ENCODE data around the gene PTPRN2. TPM values are rescaled to one million over a fixed set of nuclear protein-coding genes. Genes with fewer than 3 reads are reported as not detected.

PTPRN2 gene
- total RNA-seq, 1 experiment from 2014 or later = 0.11 TPM

- TF ChIP-seq EZH2 (IDR thresholded peaks at IDR 0.05; ENCODE audit: borderline replicate concordance, low read depth, low read length, poor library complexity, severe bottlenecking) = no peak
- TF ChIP-seq CTCF (conservative IDR thresholded peaks at IDR 0.05; ENCODE audit: low read depth, low read length) = no peak
- no peaks in the 10 kb centered on the region for H3K36me3 ChIP-seq (ENCODE audit: insufficient read depth, low read length, poor library complexity, severe bottlenecking)
- intact Hi-C loops (cut with micrococcal nuclease; ENCODE audit: unreplicated experiment) = no loop called here
- H3K27me3 ChIP-seq (replicated peaks; ENCODE audit: insufficient read depth, low read depth, low read length, poor library complexity) = no peaks in the 10 kb centered on the region
- no peak for DNase-seq (ENCODE audit: low spot score)
- no peak overlapping the region for H3K27ac ChIP-seq (ENCODE audit: low read depth, low read length, poor library complexity, severe bottlenecking)
- CTCF ChIA-PET = no interaction called here
- H3K9me3 ChIP-seq (ENCODE audit: low read depth, low read length, poor library complexity, severe bottlenecking) = no peaks in the 10 kb centered on the region
- no TSS peak for BruUV-seq (replicated peaks)
- no peak overlapping the region for H3K4me3 ChIP-seq (ENCODE audit: low read depth, low read length, poor library complexity, severe bottlenecking)
- POLR2A ChIA-PET (ENCODE audit: low non-redundant PET) = no interaction called here
- no peaks in the 10 kb centered on the region for H3K4me1 ChIP-seq (ENCODE audit: insufficient read depth, low read length, poor library complexity, severe bottlenecking)
These were observed 19.2 kb upstream of the PTPRN2 start for GRCh38 chr7:158606671-158607424.

GRCh38 chr7:158606129-158606528, 18.5 kb upstream of the PTPRN2 start:
- no peaks in the 10 kb centered on the region for H3K9me3 ChIP-seq (ENCODE audit: low read depth, low read length, poor library complexity, severe bottlenecking)
- TF ChIP-seq EZH2 (IDR thresholded peaks at IDR 0.05; ENCODE audit: borderline replicate concordance, low read depth, low read length, poor library complexity, severe bottlenecking) = no peak
- TF ChIP-seq CTCF (conservative IDR thresholded peaks at IDR 0.05; ENCODE audit: low read depth, low read length) = no peak
- no peak for DNase-seq (ENCODE audit: low spot score)
- ChIA-PET CTCF (no interaction called here), POLR2A (ENCODE audit: low non-redundant PET) (no interaction called here)
- no TSS peak for BruUV-seq (replicated peaks)
- no peaks in the 10 kb centered on the region for H3K4me1 ChIP-seq (ENCODE audit: insufficient read depth, low read length, poor library complexity, severe bottlenecking)
- H3K27me3 ChIP-seq (replicated peaks; ENCODE audit: insufficient read depth, low read depth, low read length, poor library complexity) = no peaks in the 10 kb centered on the region
- H3K4me3 ChIP-seq (ENCODE audit: low read depth, low read length, poor library complexity, severe bottlenecking) = no peak overlapping the region
- intact Hi-C loops (cut with micrococcal nuclease; ENCODE audit: unreplicated experiment) = no loop called here
- H3K27ac ChIP-seq (ENCODE audit: low read depth, low read length, poor library complexity, severe bottlenecking) = no peak overlapping the region
- no peaks in the 10 kb centered on the region for H3K36me3 ChIP-seq (ENCODE audit: insufficient read depth, low read length, poor library complexity, severe bottlenecking)

- ChIA-PET POLR2A (ENCODE audit: low non-redundant PET) (no interaction called here), CTCF (no interaction called here)
- Histone ChIP-seq H3K9me3 (ENCODE audit: low read depth, low read length, poor library complexity, severe bottlenecking) (no peaks in the 10 kb centered on the region), H3K27ac (ENCODE audit: low read depth, low read length, poor library complexity, severe bottlenecking) (no peak overlapping the region), H3K27me3 (replicated peaks; ENCODE audit: insufficient read depth, low read depth, low read length, poor library complexity) (no peaks in the 10 kb centered on the region), H3K4me3 (ENCODE audit: low read depth, low read length, poor library complexity, severe bottlenecking) (no peak overlapping the region), H3K36me3 (ENCODE audit: insufficient read depth, low read length, poor library complexity, severe bottlenecking) (no peaks in the 10 kb centered on the region), H3K4me1 (ENCODE audit: insufficient read depth, low read length, poor library complexity, severe bottlenecking) (no peaks in the 10 kb centered on the region)
- DNase-seq (ENCODE audit: low spot score) = no peak
- intact Hi-C loops (cut with micrococcal nuclease; ENCODE audit: unreplicated experiment) = no loop called here
- TF ChIP-seq CTCF (conservative IDR thresholded peaks at IDR 0.05; ENCODE audit: low read depth, low read length) = no peak
- no peak for TF ChIP-seq EZH2 (IDR thresholded peaks at IDR 0.05; ENCODE audit: borderline replicate concordance, low read depth, low read length, poor library complexity, severe bottlenecking)
- no TSS peak for BruUV-seq (replicated peaks)
These were observed 16.4 kb upstream of the PTPRN2 start for GRCh38 chr7:158603773-158604755.

All from A673 (cell line).